Stomach (tissue), 9 donors: ENCODE results near the gene CRB2. TPM values are rescaled to one million over a fixed set of nuclear protein-coding genes. Genes with fewer than 3 reads are reported as not detected.

ENCODE experiments used
- DNase-seq, 2 donors: peaks; one replicate each; pipeline versions ENCODE4 v3.0.0 to v3.0.0-alpha.2; 2013 to 2019
- H3K27ac ChIP-seq, 5 donors: fragments of 200-600 bp in 4 of 5; sonication (generic) in 4 of 5; one replicate each; pipeline ENCODE4 v1.5.1; 2013 to 2019; ENCODE audit warnings: mild to moderate bottlenecking in 1 of 5, moderate library complexity in 1 of 5
- H3K27me3 ChIP-seq, 3 donors: fragments of 200-600 bp; sonication (generic); one replicate each; pipeline ENCODE4 v1.5.1; 2017 to 2019; ENCODE audit warnings: mixed run types in 1 of 3
- H3K36me3 ChIP-seq, 4 donors: fragments of 200-600 bp; sonication (generic); 1 replicate in 3 of 4; 2 replicates in 1 of 4; pipeline ENCODE4 v1.5.1; 2016 to 2019
- H3K4me1 ChIP-seq, 4 donors: fragments of 200-600 bp; sonication (generic); one replicate each; pipeline ENCODE4 v1.5.1; 2016 to 2019
- H3K4me3 ChIP-seq, 4 donors: fragments of 200-600 bp; sonication (generic) in 3 of 4; one replicate each; pipeline ENCODE4 v1.5.1; 2016 to 2019; ENCODE audit warnings: mild to moderate bottlenecking in 1 of 4
- H3K9me3 ChIP-seq, 4 donors: fragments of 200-600 bp; sonication (generic); one replicate each; pipeline ENCODE4 v1.5.1; 2016 to 2019
- EP300 ChIP-seq: sonication (generic); formaldehyde crosslinking; IDR thresholded peaks from one replicate; pipeline ENCODE4 v1.6.1; 2017; ENCODE audit warnings: antibody characterized with exemption
- POLR2A ChIP-seq, 4 donors: fragments of 450-650 bp; IDR thresholded peaks; one replicate each; pipeline ENCODE4 v1.6.1; 2016; ENCODE audit warnings: antibody characterized with exemption in 4 of 4, control low read depth in 2 of 4, mild to moderate bottlenecking in 1 of 4, moderate library complexity in 1 of 4
- POLR2AphosphoS5 ChIP-seq, 3 donors: sonication (generic); formaldehyde crosslinking; IDR thresholded peaks; one replicate each; pipeline ENCODE4 v1.6.1; 2016; ENCODE audit warnings: antibody characterized with exemption in 3 of 3
- WGBS, 5 donors: extraction: QIAGEN DNeasy Blood & Tissue Kit in 3 of 5; methylation state at CpG; one replicate each; pipeline versions ENCODE4 v1.1.5 to v1.1.7; 2013 to 2018; 5-methylcytosine and 5-hydroxymethylcytosine counted together
- intact Hi-C: fragments of 100-400 bp; cut with DNase I; formaldehyde crosslinking; loops from one replicate; pipeline ENCODE4 v1.15.1; 2023; ENCODE audit warnings: low total_unique reads
- polyA plus RNA-seq, 3 donors: library from polyadenylated mRNA; stranded (reverse); fragments of 200-250 nt; gene quantifications; one replicate each; pipeline ENCODE4 v1.2.3, GENCODE V29; 2013
- total RNA-seq, 5 donors: library from RNA; depleted of rRNA; stranded (reverse); fragments of >200 nt; gene quantifications; one replicate each; pipeline versions ENCODE4 v1.1.0 to v1.2.3, GENCODE V29; 2014 to 2016
- TF ChIP-seq, protein P1 (sequence below), 7 experiments: fragments of 450-650 bp in 4 of 7; fragments of 200-600 bp in 3 of 7; sonication (generic) in 3 of 7; IDR thresholded peaks; one replicate each; pipeline ENCODE4 v1.5.1; 2016 to 2019; ENCODE audit warnings: antibody characterized with exemption in 7 of 7, control low read depth in 2 of 7, mild to moderate bottlenecking in 1 of 7
- donor health status: healthy with polysubstance abuse.
- donor health status: Bipolar disorder and iron deficiency.
- donor health status: healthy.

Gene CRB2
- total and polyA plus RNA-seq, 8 donors = 0.03 to 4.3 (median 0.19) TPM; not detected in 4

DNA sequence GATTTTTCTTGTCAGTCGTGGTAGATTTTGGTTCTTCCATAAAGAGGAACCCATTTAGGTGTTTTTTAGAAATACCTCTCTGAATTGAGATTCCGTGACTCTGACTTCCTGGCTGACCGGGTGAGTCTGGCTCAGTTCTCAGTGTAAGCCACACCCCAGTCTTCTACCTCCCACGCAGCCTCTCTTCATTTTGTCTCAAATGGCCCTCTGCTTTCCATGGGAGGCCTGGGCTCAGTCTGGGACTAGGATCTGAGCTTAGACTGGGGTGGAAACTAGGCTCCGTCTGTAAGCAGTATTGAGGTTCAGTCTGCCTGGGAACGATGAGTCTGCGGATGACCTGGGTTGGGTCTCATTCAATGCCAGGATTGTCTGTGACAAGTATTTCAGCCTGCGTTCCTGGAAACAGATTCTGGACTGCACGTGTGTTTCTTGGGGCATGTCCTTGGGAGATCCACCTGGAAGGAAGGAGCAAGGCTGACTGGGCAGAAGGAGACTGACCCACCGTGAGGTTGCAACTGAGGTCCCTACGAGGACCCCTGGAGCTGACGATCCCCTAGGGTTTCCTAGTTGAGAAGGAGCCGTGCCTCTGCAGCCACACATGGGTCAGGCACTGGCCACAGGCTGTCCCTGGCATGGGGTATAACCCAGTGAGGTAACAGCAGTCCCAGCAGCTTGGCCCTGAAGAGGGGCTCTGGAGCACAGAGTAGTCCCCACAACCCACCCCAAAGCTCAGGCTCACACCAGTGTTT lies 12.4 kb upstream of the CRB2 start:
- WGBS, 5 donors = 60 to 69% (median 63%) methylated on average over 12 to 13 of the region's 13 CpGs
- no peak for DNase-seq
- intact Hi-C loops = loop anchor here (10.0 kb wide), 1 partner anchor 239 kb away; no protein-coding TSS in a partner anchor

DNA sequence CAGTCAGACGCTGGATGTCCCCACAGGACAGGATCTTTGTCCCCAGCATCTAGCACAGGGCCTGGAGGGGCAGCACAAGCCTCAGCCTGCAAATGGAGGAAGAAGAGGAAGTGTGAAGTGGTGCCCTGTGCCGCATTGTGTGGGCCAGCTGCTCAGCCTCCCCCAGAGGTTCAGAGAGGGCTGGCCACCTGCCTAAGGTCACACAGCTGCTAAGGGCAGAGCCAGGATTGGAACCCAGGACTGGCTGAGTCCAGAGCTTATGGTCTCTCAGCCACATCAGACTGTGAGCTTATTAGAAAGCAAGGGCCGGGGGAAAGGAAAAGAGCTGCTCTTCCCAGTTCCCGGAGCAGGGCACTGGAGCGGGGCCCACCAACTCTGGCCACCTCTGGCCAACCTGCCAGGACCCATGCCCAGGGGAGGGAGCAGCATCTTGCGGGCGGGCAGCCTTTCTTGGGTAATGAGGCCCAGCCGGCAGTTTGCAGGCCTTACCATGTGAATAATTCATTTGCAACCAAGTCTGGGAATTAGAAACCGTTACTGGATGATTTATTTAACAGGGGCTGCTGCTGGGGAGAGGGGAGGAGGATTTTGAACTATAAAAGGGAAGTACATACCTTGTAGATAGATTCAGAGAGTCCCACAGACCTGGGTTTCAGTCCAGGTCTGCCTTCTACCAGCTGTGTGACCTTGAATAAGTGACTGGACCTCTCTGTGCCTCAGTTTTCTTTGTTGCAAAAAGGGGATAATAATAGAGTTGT lies 11.6 kb upstream of the CRB2 start:
- Histone ChIP-seq H3K27ac (peak overlapping the region in 1 of 5 donors; percentile 11), H3K9me3 (no peaks in the 10 kb centered on the region), H3K36me3 (no peaks in the 10 kb centered on the region), H3K4me3 (no peak overlapping the region), H3K27me3 (peaks cover 0 to 11% (median 5%) of the 10 kb centered on the region in 3 donors), H3K4me1 (peaks cover 0 to 18% (median 7%) of the 10 kb centered on the region in 4 donors)
- DNase-seq = no peak
- 88 to 95% (median 93%) methylated on average over 8 to 9 of the region's 9 CpGs for WGBS, 5 donors
- TF ChIP-seq POLR2AphosphoS5 (IDR thresholded peaks at IDR 0.05) (no peak), EP300 (no peak), POLR2A (IDR thresholded peaks at IDR 0.05) (no peak)
- TF ChIP-seq, protein P1, sequence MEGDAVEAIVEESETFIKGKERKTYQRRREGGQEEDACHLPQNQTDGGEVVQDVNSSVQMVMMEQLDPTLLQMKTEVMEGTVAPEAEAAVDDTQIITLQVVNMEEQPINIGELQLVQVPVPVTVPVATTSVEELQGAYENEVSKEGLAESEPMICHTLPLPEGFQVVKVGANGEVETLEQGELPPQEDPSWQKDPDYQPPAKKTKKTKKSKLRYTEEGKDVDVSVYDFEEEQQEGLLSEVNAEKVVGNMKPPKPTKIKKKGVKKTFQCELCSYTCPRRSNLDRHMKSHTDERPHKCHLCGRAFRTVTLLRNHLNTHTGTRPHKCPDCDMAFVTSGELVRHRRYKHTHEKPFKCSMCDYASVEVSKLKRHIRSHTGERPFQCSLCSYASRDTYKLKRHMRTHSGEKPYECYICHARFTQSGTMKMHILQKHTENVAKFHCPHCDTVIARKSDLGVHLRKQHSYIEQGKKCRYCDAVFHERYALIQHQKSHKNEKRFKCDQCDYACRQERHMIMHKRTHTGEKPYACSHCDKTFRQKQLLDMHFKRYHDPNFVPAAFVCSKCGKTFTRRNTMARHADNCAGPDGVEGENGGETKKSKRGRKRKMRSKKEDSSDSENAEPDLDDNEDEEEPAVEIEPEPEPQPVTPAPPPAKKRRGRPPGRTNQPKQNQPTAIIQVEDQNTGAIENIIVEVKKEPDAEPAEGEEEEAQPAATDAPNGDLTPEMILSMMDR (IDR thresholded peaks at IDR 0.05) = no peak
- intact Hi-C loops = loop anchor here (10.0 kb wide), 1 partner anchor 240 kb away; no protein-coding TSS in a partner anchor

More for the DNA sequence above, 12.4 kb upstream of the CRB2 start:
- Histone ChIP-seq H3K36me3 (no peaks in the 10 kb centered on the region), H3K4me1 (peaks cover 0 to 24% (median 11%) of the 10 kb centered on the region in 4 donors), H3K27ac (no peak overlapping the region), H3K27me3 (peaks cover 0 to 4% (median 0%) of the 10 kb centered on the region in 3 donors), H3K4me3 (no peak overlapping the region), H3K9me3 (no peaks in the 10 kb centered on the region)
- TF ChIP-seq POLR2A (IDR thresholded peaks at IDR 0.05) (no peak), POLR2AphosphoS5 (IDR thresholded peaks at IDR 0.05) (no peak), EP300 (no peak)
- TF ChIP-seq, protein P1 (IDR thresholded peaks at IDR 0.05) = no peak

DNA sequence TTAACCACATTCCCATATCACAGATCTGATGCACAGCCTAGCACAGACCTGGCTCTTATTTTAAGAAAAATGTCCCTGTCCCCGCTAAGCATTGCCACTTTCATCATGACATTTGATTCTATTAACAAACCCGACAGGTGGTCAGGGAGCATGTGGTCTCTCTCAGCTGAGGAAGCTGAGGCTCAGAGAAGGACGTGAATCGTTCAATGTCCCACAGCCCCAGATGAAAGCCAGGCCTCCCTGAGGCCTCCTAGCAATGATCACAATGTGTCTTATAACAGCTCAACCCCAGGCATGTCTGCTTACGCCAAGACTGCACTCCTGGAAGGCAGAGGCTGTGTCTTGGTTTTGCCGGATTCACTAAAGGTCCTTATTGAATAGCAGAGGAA lies 10.4 kb upstream of the CRB2 start:
- TF ChIP-seq EP300 = no peak
- no peak for TF ChIP-seq POLR2A (IDR thresholded peaks at IDR 0.05)
- TF ChIP-seq POLR2AphosphoS5 (IDR thresholded peaks at IDR 0.05) = peak in 1 of 3 donors; percentile 17
- peak in 1 of 2 donors; percentile 66 for DNase-seq
- Histone ChIP-seq H3K27me3 (peaks cover 0 to 16% (median 10%) of the 10 kb centered on the region in 3 donors), H3K4me1 (peaks cover 0 to 10% (median 8%) of the 10 kb centered on the region in 4 donors), H3K36me3 (no peaks in the 10 kb centered on the region), H3K27ac (peak overlapping the region in 1 of 5 donors; percentile 58), H3K4me3 (no peak overlapping the region), H3K9me3 (no peaks in the 10 kb centered on the region)
- WGBS, 5 donors = 61 to 71% (median 68%) methylated on average over 5 to 6 of the region's 6 CpGs
- intact Hi-C loops = loop anchor here (10.0 kb wide), 1 partner anchor 241 kb away; no protein-coding TSS in a partner anchor

DNA sequence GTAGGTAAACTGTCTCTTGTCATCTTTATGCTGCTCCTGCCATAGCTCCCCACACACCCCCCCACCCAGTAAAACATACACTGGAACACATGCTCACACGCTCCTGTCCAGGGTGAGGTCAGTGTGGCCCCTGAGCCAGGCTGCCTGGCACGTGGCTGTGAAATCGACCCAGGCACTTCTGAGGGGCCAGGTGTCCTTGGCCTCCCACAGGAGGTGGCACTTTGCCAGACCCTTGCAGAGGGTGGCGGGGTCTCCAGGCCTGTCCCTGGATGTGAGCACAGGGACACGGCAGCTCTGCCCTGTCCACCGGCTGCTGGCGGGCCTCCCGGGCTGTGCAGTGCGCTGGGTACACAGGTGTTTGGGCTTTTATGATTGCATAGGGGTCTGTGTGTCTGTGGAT lies 10.0 kb upstream of the CRB2 start:
- H3K36me3 ChIP-seq = no peaks in the 10 kb centered on the region
- no peak for TF ChIP-seq EP300
- TF ChIP-seq, protein P1 (IDR thresholded peaks at IDR 0.05) = no peak
- DNase-seq = no peak
- H3K4me3 ChIP-seq = no peak overlapping the region
- H3K4me1 ChIP-seq = peaks cover 0 to 7% (median 6%) of the 10 kb centered on the region in 4 donors
- H3K27ac ChIP-seq = peak overlapping the region in 1 of 5 donors; percentile 58
- peaks cover 0 to 17% (median 10%) of the 10 kb centered on the region in 3 donors for H3K27me3 ChIP-seq
- intact Hi-C loops = loop anchor here (10.0 kb wide), 1 partner anchor 241 kb away; no protein-coding TSS in a partner anchor
- H3K9me3 ChIP-seq = no peaks in the 10 kb centered on the region
- 77 to 100% (median 78%) methylated on average over 1 to 9 of the region's 9 CpGs for WGBS, 5 donors
